ENCODE data around the gene DYNC1LI1.

GRCh38 chr3:32570421-32571191, at the start of gene DYNC1LI1:
- TF ChIP-seq POLR2A (IDR thresholded peaks at IDR 0.05; ENCODE audit: low read length) = peak; percentile 90
- no peak for TF ChIP-seq GATA1 (IDR thresholded peaks at IDR 0.05; ENCODE audit: low read depth, low read length)
